ENCODE data around the gene METTL25B.
"Not testable (repeated sequence)": the region's sequence is repeated elsewhere in the genome, so short reads cannot be mapped to it uniquely, and the experiment has no call there.

Gene METTL25B

DNA sequence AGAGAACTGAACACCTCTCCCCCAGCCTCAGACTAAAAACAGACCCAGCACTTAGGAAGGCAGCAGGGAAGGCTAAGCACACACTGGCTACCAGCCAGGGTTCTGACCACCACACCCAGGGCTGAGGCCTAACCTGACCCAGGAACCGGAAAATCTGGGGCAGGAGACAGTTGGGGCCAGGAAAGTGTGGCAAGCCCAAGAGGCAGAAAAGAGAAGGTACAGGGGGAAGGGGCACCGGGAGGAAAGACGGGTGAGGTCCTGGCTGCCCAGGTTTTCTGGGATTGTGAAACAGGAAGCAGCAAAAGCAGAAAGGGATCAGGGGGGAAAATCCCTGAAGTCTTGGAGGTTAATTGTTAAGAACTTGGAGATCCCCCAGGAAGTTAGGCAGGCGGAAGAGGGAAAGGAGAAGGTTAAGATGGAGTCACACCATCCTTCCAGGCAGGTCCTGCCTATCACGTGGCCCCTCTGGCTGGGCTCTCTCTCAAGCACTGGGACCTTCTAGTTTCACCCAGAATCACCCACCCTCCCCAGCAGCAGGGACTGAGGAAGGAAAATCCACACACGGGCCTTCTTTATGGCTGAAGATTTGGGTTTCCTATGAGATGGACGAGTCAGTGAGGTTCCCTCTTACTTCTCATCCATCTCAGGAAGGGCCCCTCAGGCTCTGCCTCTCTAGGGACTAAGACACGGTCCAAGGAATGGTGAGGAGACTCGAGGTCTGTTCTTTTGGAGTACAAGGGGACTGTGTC, 20.6 kb downstream of the METTL25B start:
- peak; percentile 96 for DNase-seq (ENCODE audit: low spot score)

DNA sequence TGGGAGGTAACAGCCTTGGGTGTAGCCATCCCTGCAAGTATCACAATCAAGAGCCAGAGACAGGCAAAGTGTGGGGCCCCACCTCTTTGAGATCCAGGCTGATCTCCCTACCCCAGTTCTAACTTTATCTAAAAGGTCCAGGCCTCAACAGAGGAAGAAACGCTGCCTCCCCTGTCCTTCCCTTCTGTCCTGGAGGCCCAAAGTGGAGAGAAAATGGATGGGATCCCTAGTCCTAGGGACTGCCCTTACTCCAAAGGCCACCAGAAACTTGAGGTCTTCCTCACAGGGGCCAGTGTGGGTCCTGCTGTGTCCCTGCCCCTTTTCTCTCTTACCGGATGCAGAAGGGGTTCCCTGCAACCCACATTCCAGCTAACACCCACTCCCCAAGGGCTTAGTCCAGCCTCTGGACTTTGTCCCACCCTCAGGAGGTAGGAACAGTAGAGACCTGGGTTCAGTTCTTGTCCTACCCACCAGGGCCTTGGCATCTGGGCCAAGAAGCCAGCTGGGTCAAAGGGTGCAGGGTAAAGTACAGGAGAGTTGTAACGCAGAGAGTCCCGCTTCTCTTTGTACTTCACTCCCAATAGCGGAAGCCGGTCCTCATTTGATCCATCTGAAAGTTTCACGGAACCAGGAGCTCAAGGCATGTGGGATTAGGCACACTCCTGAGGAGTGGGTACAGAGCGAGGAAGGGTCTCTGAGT, 21.3 kb downstream of the METTL25B start:
- DNase-seq (ENCODE audit: low spot score) = peak; percentile 60

- DNase-seq (ENCODE audit: low spot score) = peak; percentile 85
Measured at GRCh38 chr1:156750191-156750672, 22.0 kb downstream of the METTL25B start.

- peak; percentile 49 for DNase-seq (ENCODE audit: low spot score)
Measured at GRCh38 chr1:156750711-156751450, 22.6 kb downstream of the METTL25B start.

DNA sequence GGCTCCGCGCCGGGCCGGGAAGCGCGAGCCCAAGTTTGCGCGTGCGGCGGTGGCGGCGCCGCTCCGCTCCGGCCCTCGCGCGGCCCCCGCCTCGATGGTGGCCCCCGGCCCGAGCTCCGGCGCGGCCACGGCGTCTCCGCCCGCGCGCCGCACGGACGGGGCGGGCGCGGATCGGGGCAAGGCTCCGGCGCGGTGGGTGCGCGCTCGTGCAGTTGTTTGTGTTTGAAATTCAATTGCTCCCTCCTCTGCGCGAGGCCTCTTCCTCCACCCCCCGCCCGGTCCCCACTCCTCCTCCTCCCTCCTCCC, 23.1 kb downstream of the METTL25B start, which contains the start of gene HDGF:
TSS of gene HDGF (minus strand) at position 225 of the 306 bp plus-strand sequence. CDS start 246 bp downstream, outside the sequence.
- DNase-seq (ENCODE audit: low spot score) = no peak

DNA sequence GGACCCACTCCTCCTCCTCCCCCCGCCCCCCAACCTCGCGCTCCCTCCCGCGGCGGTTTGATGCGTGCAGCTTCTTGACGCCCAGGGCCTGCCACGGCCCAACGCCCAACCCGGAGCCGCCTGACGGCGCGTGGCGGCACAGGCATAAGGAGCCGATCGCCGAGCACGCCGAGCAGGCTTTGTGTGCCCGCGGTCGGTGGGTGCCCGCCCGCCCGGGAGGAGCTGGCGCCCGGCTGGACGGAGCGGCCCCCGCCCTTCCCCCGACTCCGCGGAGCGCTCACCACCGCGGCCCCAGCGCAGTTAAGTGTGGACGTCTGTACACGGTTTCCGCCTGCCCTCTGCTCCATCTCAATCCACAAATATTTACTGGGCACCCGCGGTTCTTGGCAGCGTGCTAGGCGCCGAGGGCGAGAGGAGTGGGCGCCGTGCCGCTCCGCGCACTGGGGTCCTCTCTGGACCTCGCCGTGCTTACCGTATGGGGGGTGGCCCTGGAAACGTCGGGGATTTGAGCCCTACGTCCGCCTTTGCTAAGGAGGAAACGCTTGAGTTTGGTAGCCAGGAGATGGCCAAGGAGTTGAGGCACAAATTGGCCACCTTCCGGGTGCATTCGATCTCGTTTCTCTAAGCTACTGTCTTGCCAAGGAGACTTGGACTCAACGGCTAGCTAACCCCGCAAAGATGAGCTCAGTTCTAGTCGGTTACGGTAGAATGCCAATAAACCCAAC, 23.6 kb downstream of the METTL25B start:
- peak; percentile 97 for DNase-seq (ENCODE audit: low spot score)

DNA sequence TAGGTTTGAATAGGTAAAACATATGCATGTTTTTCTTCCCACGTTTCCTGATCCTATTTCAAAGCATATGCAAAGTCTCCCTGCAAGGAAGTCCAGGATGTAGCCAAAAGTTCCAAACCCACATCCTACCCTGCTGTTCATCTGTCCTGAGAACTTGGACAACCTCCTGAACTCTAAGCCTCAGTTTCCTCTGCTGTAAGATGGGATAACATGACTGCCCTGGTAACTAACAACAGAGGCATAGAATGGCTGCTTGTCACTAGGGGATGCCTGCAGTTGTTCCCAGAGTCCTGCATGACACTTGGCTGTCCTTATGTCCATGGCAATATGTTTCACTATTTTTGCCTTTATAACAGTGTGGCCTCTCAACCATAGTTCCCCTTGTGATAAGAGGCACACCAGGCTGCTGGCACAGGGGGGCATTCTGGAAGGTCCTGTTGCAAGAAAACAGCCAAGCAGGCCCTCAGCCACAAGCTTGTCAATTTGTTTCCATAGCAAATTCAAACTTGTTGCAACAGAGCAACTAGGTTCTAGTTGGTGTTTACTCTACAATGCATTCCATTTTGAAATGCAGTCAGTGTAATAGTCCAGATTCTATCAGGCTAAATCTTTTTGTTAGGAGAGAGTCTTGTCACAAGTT, 24.7 kb downstream of the METTL25B start:
- DNase-seq (ENCODE audit: low spot score) = no peak

DNA sequence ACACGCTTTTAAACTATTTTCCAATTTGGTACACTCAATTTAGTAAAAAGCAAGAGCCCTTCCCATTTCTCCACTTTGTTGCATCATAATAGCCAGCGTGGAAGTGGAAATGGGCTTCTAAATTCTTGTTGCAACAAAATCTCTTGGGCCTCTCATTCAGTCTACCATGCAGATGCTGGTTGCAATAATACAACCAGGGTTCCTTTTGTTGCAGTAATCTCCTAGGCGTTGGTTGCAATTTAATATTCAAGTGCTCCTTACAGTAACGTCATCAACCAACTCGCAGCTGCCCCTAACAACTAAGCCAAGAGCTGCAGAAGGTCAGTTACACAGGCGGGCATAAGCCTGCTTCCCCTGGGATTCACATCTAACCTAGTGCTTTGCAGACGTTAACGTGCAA, 25.9 kb downstream of the METTL25B start:
- DNase-seq (ENCODE audit: low spot score) = no peak

DNA sequence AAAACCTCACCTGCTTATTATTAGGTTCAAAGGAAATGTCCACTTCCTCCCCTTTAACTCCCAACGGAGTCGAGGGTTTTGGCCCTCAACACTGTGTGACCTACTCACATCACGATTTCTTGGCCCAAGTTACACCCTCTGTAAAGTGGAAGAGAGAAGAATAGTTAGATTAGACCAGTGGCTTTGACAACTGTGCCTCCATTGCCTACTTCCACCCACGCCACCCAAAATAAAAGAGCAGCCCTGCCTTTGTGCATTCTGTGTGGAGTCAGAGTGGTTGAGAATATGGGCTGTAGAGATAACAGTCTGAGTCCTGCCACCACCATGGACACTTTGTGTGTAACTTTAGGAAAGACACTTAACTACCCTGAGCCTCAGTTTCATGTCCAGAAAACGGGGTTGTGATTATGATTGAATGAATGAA, 27.3 kb downstream of the METTL25B start:
- DNase-seq (ENCODE audit: low spot score) = no peak

DNA sequence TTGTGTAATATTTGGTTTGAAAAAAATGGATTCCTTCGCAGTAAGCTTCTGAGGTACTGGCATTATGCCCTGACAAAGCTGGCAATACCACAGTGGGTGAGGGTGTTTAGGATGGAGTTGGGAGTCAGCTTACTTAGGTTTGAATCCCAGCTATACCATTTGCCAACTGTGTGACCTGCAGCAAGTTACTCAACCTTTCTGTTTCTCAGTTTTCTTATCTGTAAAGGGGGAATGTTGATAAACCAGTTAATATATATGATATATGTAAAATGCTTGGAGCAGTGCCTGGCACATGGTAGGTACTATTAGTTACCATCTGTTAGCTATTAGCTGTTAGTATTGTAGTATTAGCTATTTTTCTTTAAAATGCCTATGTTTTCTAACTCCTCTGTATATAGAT, 28.1 kb downstream of the METTL25B start:
- DNase-seq (ENCODE audit: low spot score) = no peak

GRCh38 chr1:156757572-156758253, 29.4 kb downstream of the METTL25B start:
- not testable (repeated sequence) for DNase-seq (ENCODE audit: low spot score)

GRCh38 chr1:156760092-156760795, 32.0 kb downstream of the METTL25B start:
- no peak for DNase-seq (ENCODE audit: low spot score)

- DNase-seq (ENCODE audit: low spot score) = no peak
Measured at GRCh38 chr1:156760796-156761104, 32.5 kb downstream of the METTL25B start.

- not testable (repeated sequence) for DNase-seq (ENCODE audit: low spot score)
Measured at GRCh38 chr1:156765136-156765535, 36.9 kb downstream of the METTL25B start.

- DNase-seq (ENCODE audit: low spot score) = no peak
Measured at GRCh38 chr1:156765666-156766065, 37.4 kb downstream of the METTL25B start.

GRCh38 chr1:156766298-156767100, 38.2 kb downstream of the METTL25B start:
- DNase-seq (ENCODE audit: low spot score) = peak; percentile 30

DNA sequence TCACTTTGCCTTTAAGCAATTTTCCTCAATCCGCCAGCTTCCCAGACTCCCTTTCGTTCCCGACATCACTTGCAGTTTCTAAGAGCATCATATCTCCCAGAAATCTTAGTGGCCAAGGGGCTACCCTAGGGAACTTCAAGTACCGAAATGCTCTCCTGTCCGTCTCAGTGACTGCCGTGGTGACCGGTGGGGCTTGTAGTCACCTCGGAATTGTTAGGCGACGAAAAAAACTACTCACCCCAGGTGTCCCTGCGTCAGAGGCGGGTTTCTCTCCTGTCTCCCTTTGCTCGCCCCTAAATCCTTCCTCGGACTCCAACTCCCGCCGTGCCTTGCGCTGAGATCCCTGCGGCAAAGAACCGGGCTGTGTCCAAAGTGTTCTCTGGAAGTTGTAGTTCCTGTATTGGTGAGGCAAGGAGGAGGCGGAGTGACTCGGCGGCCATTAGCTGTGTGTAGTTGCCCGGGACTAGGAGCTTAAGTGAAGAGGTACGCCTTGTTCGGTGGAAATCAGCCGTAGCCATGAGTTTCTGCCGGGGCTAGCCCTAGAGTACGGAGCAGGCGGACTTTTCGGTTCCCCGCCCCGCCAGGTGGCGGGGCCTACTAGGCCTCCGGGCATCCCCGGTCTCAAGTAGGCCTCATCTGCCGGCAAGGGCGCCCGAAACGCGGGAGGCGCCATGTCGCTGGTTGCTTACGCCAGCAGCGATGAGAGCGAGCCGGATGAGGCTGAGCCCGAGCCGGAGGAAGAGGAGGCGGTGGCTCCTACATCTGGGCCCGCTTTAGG, 39.0 kb downstream of the METTL25B start, which contains the start of gene PRCC:
TSS of gene PRCC (plus strand) at position 435 of the 778 bp plus-strand sequence. CDS start at position 672, 237 bp downstream.
- DNase-seq (ENCODE audit: low spot score) = peak; percentile 100

- DNase-seq (ENCODE audit: low spot score) = no peak
Measured at GRCh38 chr1:156767879-156768604, 39.8 kb downstream of the METTL25B start.
